H1 (cell line): ENCODE measurements around the gene INTS15. TPM values are rescaled to one million over a fixed set of nuclear protein-coding genes. Genes with fewer than 3 reads are reported as not detected.
A peak's percentile ranks its signal among the peaks of the same experiment; 100 is the strongest.

Source experiments
- BACH1 ChIP-seq: IDR thresholded peaks from 2 replicates; pipeline ENCODE4 v1.6.1; 2012; ENCODE audit warnings: low read length, improper control_type of control experiment
- BCL11A ChIP-seq, 2 experiments: IDR thresholded peaks; one replicate each; pipeline ENCODE4 v1.6.1; 2011; ENCODE audit warnings: low read depth in 2 of 2, low read length in 2 of 2, mild to moderate bottlenecking in 2 of 2
- BRCA1 ChIP-seq: IDR thresholded peaks from 2 replicates; pipeline ENCODE4 v1.6.1; 2012; ENCODE audit warnings: low read depth, low read length, improper control_type of control experiment
- CEBPB ChIP-seq: IDR thresholded peaks from 2 replicates; pipeline ENCODE4 v1.6.1; 2012; ENCODE audit warnings: low read depth, low read length
- CHD1 ChIP-seq: IDR thresholded peaks from 2 replicates; pipeline ENCODE4 v1.6.1; 2012; ENCODE audit warnings: low read depth, low read length, improper control_type of control experiment
- CREB1 ChIP-seq: IDR thresholded peaks from 2 replicates; pipeline ENCODE4 v1.6.1; 2012; ENCODE audit warnings: inconsistent platforms
- FOSL1 ChIP-seq: IDR thresholded peaks from 2 replicates; pipeline ENCODE4 v1.6.1; 2011; ENCODE audit warnings: mild to moderate bottlenecking, low read depth, low read length, moderate library complexity; ENCODE audit not compliant: insufficient read depth
- HDAC6 ChIP-seq: IDR thresholded peaks from one replicate; pipeline ENCODE4 v1.7.1; 2012; ENCODE audit warnings: low read depth, mild to moderate bottlenecking, inconsistent platforms, low read length, moderate library complexity
- JUND ChIP-seq: IDR thresholded peaks from 2 replicates; pipeline ENCODE4 v1.6.1; 2011; ENCODE audit warnings: mild to moderate bottlenecking, improper control_type of control experiment, low read length
- KDM1A ChIP-seq: fragments of 200-600, 300-600 bp; sonication (generic); IDR thresholded peaks from 2 replicates; pipeline ENCODE4 v1.7.1; 2016; ENCODE audit warnings: mild to moderate bottlenecking, low read length, borderline replicate concordance
- KDM5A ChIP-seq: fragments of 200-600 bp; IDR thresholded peaks from 2 replicates; pipeline ENCODE4 v1.7.1; 2012; ENCODE audit warnings: mild to moderate bottlenecking, low read length, inconsistent platforms, mixed read lengths
- NANOG ChIP-seq: IDR thresholded peaks from 2 replicates; pipeline ENCODE4 v1.6.1; 2011; ENCODE audit warnings: low read length, low read depth, mild to moderate bottlenecking, inconsistent platforms; ENCODE audit not compliant: insufficient read depth, poor library complexity, severe bottlenecking
- PHF8 ChIP-seq: fragments of 200-600 bp; sonication (generic); conservative IDR thresholded peaks from 2 replicates; pipeline ENCODE4 v1.7.1; 2012; ENCODE audit warnings: low read depth, mild to moderate bottlenecking, inconsistent platforms, low read length, moderate library complexity
- POLR2A ChIP-seq, 2 experiments: IDR thresholded peaks; 1 replicate in 1 of 2; 2 replicates in 1 of 2; pipeline ENCODE4 v1.6.1; 2011; ENCODE audit warnings: low read depth in 2 of 2, low read length in 2 of 2, mild to moderate bottlenecking in 2 of 2; ENCODE audit errors: control extremely low read depth in 1 of 2
- POLR2AphosphoS5 ChIP-seq: IDR thresholded peaks from 2 replicates; pipeline ENCODE4 v1.6.1; 2011; ENCODE audit warnings: low read depth, low read length
- RBBP5 ChIP-seq: IDR thresholded peaks from 2 replicates; pipeline ENCODE4 v1.7.1; 2012; ENCODE audit warnings: low read depth, mild to moderate bottlenecking, inconsistent platforms, low read length, moderate library complexity, borderline replicate concordance
- RFX5 ChIP-seq: IDR thresholded peaks from 2 replicates; pipeline ENCODE4 v1.6.1; 2011; ENCODE audit warnings: low read depth, low read length, improper control_type of control experiment, borderline replicate concordance
- SIN3A ChIP-seq, 2 experiments: IDR thresholded peaks in 1 of 2; conservative IDR thresholded peaks in 1 of 2; 2 replicates each; pipeline ENCODE4 v1.6.1; 2011 to 2012; ENCODE audit warnings: low read length in 2 of 2, improper control_type of control experiment in 1 of 2, low read depth in 1 of 2, mild to moderate bottlenecking in 1 of 2
- SP1 ChIP-seq: IDR thresholded peaks from 2 replicates; pipeline ENCODE4 v1.6.1; 2011; ENCODE audit warnings: low read depth, low read length
- TAF1 ChIP-seq: IDR thresholded peaks from 2 replicates; pipeline ENCODE4 v1.6.1; 2011; ENCODE audit warnings: mild to moderate bottlenecking, low read depth, low read length
- ZNF274 ChIP-seq: IDR thresholded peaks from 2 replicates; pipeline ENCODE4 v1.7.0; 2012; ENCODE audit warnings: low read length, borderline replicate concordance; ENCODE audit errors: extremely low read depth
- polyA plus RNA-seq, 7 experiments: library from polyadenylated mRNA; depleted of rRNA in 3 of 7; stranded (reverse) in 5 of 7; unstranded in 2 of 7; fragments of >200 nt in 5 of 7; fragments of 200-250 nt in 2 of 7; gene quantifications; 1 replicate in 5 of 7; 2 replicates in 1 of 7; 4 replicates in 1 of 7; pipeline versions ENCODE4 v1.2.1 to v1.2.3, GENCODE V29; 2011 to 2013; ENCODE audit warnings: missing spikeins in 2 of 7, mixed read lengths in 2 of 7
- total RNA-seq: library from RNA; stranded (reverse); fragmentation: NEBNext Ultra II Directional; extraction: Animal tissue kit (Norgen Biotek cat#: 25700); gene quantifications from 2 replicates; pipeline ENCODE4 v1.2.1, GENCODE V29; 2021
- TF ChIP-seq, protein P1 (sequence below): IDR thresholded peaks from 2 replicates; pipeline ENCODE4 v1.6.1; 2012; ENCODE audit warnings: inconsistent platforms
- TF ChIP-seq, protein P2 (sequence below), 3 experiments: IDR thresholded peaks; 1 replicate in 2 of 3; 2 replicates in 1 of 3; pipeline versions ENCODE4 v1.5.1 to v1.6.1; 2011; ENCODE audit warnings: low read length in 3 of 3, mild to moderate bottlenecking in 3 of 3, inconsistent platforms in 2 of 3, low read depth in 1 of 3, moderate library complexity in 1 of 3; ENCODE audit not compliant: insufficient read depth in 1 of 3; ENCODE audit errors: control extremely low read depth in 1 of 3

Gene INTS15
- total and polyA plus RNA-seq, 2 of the 8 experiments (the other 6 are each of a cell fraction or from before 2014, with no cell fraction given) = 23.0 to 25.7 TPM

DNA sequence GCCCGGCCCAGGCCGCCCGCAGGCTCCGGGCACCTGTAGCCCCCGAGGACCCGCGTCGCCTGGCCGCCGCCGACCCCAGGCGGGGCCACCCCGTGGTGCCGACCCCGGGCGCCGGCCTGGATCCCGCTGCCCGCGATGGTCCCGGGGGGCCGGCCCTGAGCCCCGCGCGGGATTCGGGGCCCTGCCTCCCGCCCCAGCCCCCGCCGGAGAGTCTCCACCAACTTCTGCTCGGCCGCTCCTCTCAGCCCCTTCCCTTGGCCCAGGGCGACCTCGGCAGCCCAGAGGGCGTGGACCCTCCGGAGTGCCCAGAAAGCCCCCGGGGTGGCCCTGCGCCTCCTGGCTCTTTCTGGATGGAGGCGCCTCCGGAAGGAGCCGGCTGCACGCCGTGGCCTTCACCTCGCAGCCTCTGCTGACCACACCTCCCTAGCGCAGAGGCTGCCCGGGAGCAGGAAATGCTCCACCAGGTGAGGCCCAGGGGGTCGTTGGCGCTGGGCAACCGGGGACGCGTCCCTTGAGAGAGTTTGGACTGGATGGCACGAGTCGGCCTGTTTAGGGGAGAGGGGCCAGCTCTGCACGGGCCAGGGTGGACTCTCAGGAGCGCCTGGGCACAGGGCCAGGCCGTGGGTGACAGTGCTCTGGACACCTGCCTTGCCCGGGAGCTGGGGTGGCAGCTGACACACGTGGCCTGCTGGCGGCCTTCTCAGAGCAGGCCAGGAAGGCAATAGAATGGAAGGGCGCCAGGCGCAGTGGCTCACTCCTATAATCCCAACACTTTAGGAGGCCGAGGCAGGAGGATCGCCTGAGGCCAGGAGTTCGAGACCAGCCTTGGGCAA lies 26.1 kb downstream of the INTS15 start (continued):
- TF ChIP-seq TAF1 (no peak), JUND (no peak), POLR2A (IDR thresholded peaks at IDR 0.05; ENCODE audit: control extremely low read depth in 1 of 2, low read depth in 2 of 2, low read length in 2 of 2) (no peak), RFX5 (no peak), BRCA1 (no peak), SIN3A (conservative IDR thresholded peaks at IDR 0.05 in 1 of 2, IDR thresholded peaks at IDR 0.05 in 1 of 2; ENCODE audit: low read depth in 1 of 2, low read length in 2 of 2) (peak in 1 of 2 experiments; percentile 67; a peak in 3 of 4 replicates), BCL11A (IDR thresholded peaks at IDR 0.05; ENCODE audit: low read depth in 2 of 2, low read length in 2 of 2) (no peak), CREB1 (no peak), CHD1 (no peak), FOSL1 (no peak), ZNF274 (no peak), RBBP5 (no peak), SP1 (no peak), KDM5A (no peak), NANOG (no peak), CEBPB (no peak), KDM1A (no peak), POLR2AphosphoS5 (no peak), HDAC6 (no peak), PHF8 (no peak; the same call in 1 of the 2 replicates), BACH1 (no peak)
- TF ChIP-seq, protein P1, sequence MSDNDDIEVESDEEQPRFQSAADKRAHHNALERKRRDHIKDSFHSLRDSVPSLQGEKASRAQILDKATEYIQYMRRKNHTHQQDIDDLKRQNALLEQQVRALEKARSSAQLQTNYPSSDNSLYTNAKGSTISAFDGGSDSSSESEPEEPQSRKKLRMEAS = peak; percentile 48
- TF ChIP-seq, protein P2, sequence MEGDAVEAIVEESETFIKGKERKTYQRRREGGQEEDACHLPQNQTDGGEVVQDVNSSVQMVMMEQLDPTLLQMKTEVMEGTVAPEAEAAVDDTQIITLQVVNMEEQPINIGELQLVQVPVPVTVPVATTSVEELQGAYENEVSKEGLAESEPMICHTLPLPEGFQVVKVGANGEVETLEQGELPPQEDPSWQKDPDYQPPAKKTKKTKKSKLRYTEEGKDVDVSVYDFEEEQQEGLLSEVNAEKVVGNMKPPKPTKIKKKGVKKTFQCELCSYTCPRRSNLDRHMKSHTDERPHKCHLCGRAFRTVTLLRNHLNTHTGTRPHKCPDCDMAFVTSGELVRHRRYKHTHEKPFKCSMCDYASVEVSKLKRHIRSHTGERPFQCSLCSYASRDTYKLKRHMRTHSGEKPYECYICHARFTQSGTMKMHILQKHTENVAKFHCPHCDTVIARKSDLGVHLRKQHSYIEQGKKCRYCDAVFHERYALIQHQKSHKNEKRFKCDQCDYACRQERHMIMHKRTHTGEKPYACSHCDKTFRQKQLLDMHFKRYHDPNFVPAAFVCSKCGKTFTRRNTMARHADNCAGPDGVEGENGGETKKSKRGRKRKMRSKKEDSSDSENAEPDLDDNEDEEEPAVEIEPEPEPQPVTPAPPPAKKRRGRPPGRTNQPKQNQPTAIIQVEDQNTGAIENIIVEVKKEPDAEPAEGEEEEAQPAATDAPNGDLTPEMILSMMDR (IDR thresholded peaks at IDR 0.05; ENCODE audit: control extremely low read depth in 1 of 3, insufficient read depth in 1 of 3, low read depth in 1 of 3, low read length in 3 of 3) = no peak
